Right renal pelvis (tissue), 4 donors: ENCODE results near the gene UBE4A. TPM values are rescaled to one million over a fixed set of nuclear protein-coding genes. Genes with fewer than 3 reads are reported as not detected.
A peak's percentile ranks its signal among the peaks of the same experiment; 100 is the strongest.

ENCODE experiments used
- DNase-seq, 4 donors: peaks; one replicate each; pipeline ENCODE4 v3.0.0-alpha.2; 2013; ENCODE audit warnings: low read depth in 4 of 4, low spot score in 3 of 4, missing footprints in 1 of 4
- polyA plus RNA-seq, 4 donors: library from polyadenylated mRNA; unstranded; fragments of 120-200 nt; gene quantifications; one replicate each; pipeline ENCODE4 v1.2.1, GENCODE V29; 2013; ENCODE audit not compliant: insufficient read length in 4 of 4

UBE4A gene
- polyA plus RNA-seq, 4 donors, result 35.7 to 43.2 (median 41.0) TPM

DNA sequence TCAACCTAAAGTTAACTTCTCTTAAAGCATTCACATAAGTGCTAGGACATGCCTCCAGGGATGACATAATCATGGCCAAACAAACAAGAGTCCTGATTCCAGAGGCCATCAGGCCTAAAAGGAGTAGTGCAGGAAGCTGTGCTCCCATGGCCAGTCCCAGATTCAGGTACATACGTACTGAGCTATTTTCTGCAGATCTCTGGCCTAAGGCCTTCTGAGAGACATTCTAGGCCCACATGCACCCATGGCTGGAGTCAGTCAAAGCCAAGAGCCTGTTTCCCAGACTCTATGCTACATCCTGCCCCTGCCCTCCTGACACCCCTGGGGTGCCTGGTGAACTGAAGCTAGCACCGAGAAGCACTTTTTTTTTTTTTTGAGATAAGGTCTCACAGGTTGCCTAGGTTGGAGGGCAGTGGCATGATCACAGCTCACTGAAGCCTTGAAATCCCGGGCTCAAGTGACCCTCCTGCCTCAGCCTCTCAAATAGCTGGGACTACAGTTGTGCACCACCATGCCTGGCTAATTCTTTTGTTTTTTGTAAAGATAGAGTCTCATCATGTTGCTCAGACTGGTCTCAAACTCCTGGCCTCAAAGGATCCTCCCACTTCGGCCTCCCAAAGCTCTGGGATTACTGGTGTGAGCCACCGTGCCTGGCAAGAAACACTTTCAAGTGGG, 17.4 kb upstream of the UBE4A start:
- no peak for DNase-seq

DNA sequence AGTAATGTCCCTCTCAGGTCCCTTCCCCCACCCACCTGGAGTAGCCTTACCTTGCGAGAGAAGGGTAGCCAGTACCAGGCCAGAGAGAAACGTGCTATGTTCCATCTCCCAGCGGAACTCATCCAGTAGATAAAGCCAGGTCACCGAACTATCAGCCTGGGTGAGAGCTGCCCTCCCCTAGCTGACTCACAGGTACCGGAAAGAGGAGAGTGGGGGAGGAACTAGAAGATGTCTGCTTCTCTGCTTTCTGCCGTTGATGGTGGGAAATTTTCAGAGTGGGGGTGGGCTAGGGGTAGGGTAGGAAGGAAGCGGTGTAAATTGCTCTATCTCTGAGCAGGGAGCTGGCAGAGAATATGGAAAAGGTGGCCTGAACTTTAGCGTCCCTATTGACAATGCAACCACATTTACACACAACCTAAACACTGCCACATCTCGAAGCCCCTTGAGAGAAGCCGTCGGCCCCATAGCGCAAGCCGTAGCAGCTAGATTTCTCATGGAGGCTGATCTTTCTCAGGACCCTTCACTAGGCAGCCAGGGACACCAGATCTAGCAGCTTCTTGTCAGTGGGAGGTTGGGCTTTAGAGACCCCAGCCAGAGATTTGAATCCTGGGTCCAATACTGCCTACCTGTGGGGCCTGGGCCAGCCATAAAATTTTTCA, 16.8 kb upstream of the UBE4A start, which contains the start of gene CD3D:
Gene CD3D (minus strand): TSS at position 203 of the 659 bp plus-strand sequence. CDS start 98 bp downstream, at position 105.
- DNase-seq, result no peak

DNA sequence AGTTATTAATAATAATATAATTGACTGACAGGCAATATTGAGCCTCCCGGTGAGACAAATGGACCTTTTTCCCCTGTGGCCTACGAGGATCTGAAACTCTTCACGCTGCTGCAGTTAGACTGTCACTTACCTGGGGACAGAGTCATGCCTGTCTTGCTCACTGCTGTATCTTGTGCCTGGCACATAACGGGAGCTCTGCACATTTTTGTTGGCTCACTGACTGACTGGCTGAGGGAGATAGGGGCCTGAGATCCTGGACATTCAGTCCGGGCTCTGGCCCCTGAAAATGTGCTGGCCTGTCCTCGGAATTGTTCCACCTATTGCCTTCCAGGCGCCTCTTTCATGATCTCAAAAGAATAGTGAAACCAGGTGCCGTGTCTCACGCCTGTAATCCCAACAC, 16.2 kb upstream of the UBE4A start:
- DNase-seq, result no peak

DNA sequence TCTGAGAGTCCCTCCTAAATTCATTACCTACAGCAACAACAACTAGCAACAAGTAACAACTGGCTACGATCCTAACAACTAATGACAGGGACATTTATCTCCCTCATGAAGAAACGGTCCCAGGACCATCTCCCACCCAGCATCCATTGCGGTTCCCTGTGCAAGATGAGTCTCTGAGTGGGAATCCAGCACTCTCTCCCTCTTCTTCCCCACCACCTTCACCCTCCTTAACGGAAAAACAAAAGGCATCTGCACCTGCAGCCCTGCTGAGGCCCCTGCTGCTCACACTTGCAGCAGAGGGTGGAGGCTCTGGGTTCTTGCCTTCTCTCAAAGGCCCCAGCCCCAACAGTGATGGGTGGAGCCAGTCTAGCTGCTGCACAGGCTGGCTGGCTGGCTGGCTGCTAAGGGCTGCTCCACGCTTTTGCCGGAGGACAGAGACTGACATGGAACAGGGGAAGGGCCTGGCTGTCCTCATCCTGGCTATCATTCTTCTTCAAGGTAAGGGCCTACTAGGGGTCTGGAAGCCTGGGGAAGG, 15.4 kb upstream of the UBE4A start, which contains the start of gene CD3G:
Gene CD3G (plus strand): TSS at position 364 of the 535 bp plus-strand sequence. CDS start 80 bp downstream, at position 444.
- no peak for DNase-seq

DNA sequence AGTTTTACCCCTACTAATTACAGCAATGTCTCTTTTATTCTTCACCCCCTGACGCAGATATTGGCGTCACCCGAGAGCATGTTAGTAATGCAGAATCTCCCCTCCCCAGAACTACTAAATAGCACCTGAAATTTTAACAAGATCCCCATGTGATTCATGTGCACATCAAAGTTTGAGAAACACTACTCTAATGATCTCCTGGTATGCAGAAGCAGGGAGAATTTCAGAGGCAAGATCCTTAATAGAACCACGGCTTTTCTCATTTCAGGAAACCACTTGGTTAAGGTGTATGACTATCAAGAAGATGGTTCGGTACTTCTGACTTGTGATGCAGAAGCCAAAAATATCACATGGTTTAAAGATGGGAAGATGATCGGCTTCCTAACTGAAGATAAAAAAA, 9.9 kb upstream of the UBE4A start:
- no peak for DNase-seq

DNA sequence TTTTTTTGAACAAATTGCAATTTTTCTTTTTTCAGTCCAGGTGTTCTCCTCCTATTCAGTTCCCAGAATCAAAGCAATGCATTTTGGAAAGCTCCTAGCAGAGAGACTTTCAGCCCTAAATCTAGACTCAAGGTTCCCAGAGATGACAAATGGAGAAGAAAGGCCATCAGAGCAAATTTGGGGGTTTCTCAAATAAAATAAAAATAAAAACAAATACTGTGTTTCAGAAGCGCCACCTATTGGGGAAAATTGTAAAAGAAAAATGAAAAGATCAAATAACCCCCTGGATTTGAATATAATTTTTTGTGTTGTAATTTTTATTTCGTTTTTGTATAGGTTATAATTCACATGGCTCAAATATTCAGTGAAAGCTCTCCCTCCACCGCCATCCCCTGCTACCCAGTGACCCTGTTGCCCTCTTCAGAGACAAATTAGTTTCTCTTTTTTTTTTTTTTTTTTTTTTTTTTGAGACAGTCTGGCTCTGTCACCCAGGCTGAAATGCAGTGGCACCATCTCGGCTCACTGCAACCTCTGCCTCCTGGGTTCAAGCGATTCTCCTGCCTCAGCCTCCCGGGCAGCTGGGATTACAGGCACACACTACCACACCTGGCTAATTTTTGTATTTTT, 6.2 kb upstream of the UBE4A start:
- peak in 2 of 4 donors; percentile 5 to 38 for DNase-seq

DNA sequence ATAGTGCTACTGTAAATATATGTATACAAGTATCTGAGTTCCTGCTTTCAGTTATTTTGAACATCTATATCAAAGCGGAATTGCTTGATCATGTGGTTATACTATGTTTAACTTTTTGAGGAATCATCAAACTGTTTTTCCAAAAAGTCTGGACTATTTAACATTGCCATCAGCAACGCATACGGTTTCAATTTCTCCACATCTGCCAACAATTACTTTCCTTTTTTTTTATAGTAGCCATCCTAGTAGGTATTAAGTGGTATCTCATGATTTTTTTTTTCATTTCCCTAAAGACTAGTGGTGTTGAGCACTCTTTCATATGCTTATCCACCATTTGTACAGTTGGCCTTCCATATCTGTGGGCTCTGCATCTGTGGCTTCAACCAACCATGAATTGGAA, 1.3 kb upstream of the UBE4A start:
- no peak for DNase-seq

DNA sequence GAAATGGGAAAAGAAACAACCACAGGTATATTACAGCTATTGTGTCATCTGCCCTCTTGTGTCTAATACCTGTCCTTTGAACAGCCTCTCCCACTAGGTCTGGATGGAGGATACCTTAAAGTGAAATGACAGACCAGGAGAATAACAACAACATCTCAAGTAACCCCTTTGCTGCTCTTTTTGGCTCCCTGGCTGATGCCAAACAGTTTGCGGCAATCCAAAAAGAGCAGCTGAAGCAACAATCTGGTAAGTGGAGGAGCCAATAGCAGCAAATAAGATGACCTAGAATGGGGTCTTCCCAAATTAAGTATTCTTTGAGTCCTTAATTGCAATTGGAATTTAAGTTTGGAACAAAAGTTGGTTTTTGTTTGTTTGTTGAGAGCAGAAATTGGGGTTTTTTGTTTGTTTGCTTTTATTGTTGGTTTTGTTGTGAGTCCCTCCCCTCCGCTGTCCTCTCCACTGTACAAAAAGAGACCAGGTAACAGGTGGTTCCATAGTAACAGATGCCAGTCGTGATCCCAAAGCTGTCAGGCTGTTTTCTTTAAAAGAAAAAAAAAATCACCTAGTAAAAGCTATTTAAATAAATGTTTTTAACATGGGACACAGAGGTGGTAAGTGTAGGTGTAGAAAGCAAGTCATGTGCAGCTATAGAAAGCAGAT, 5.7 kb downstream of the UBE4A start:
- DNase-seq, result no peak

DNA sequence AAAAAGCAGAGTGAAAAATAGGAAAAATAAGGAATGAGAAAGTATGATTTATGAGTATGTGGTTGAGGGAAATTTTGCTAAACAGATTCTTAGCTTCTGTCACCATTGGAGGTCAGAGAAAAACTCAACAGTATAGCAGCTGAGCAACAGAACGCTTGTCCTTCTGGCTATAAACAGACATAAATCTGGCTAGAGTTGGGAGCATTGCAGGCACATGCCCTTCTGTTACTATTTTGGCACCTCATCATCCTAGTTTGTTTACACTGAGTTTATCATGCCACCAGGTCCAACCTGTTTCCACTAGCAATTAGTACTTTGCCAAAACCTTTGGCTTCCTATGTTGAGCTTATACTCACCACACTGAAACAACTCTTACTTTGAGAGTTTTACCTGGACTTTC, 6.9 kb downstream of the UBE4A start:
- DNase-seq, result no peak

DNA sequence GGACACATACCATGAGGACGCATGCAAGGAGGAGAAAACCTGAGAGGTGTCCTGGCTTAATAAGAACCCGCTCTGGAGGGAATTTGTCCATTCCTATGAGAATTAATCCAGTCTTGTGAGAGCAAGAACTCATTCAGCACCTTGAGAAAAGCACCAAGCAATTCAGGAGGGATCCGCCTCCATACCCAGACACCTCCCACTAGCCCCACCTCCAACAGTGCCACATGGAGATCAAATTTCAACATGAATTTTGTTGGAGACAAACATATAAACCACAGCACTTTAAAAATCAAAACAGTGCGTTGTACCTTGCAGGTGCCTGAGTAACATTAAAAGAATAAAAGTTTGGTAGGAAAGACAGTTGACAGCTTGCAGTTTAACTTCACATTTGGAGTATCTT, 11.4 kb downstream of the UBE4A start:
- DNase-seq, result no peak

DNA sequence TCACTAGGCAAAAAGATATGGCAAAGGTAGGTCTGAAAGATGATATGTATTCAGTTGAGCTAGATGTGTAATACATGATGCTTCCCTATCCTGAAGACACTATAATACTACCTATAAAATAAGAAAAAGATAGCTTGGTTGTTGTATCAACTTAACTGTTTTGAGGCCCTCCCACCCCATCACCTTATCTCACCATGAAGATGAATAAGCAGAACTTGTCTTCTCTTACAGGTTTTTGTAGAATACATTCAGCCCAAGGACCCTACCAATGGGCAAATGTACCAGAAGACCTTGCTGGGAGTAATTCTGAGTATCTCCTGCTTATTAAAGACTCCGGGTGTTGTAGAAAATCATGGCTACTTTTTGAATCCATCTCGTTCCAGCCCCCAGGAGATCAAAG, 13.9 kb downstream of the UBE4A start:
- DNase-seq, result no peak

DNA sequence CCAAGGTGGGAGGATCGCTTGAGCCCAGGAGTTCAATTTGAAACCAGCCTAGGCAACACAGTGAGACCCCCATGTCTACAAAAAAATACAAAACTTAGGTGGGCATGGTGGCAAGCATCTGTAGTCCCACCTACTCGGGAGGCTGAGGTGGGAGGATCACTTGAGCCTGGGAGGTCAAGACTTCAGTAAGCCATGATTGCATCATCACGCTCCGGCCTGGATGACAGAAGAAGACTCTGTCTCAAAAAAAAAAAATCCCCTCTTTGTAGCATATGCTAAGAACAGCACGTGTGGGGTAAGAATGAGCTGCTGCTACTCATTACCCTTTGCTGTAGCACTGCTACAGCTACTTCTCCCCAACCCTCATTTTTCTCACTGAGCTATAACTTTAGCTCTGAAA, 14.5 kb downstream of the UBE4A start:
- DNase-seq, result no peak

DNA sequence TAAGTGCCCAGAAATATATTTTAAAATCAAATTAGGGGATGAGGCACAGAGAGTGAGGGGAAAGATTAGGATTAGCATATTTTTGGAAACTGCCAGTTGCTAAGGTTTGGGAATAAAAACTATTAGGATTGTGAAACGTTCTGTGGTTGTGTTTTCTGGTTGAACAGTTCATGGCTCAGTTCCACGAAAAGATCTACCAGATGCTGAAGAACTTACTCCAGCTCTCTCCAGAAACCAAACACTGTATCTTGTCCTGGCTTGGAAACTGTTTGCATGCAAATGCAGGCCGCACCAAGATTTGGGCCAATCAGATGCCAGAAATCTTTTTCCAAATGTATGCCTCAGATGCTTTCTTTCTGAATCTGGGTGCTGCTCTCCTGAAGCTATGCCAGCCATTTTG, 15.3 kb downstream of the UBE4A start:
- DNase-seq, result no peak

DNA sequence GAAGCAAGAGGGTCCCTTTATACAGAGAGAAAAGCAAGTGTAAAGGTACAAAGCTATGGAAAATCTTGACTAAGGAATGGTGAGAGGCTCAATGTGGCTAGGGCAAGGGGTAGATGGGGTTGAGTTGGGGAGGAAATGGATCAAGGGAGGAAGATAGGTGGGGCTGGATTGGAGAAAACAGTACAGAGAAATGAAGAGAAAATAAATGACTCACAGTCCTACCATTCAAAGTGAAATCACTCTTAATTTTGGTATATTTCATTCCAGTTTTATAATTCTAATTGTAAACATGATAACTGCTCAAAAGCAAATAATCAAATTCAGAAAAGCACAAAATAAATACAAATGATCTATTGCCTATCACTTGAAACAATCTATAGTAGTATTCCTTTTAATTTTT, 16.6 kb downstream of the UBE4A start:
- DNase-seq, result no peak

DNA sequence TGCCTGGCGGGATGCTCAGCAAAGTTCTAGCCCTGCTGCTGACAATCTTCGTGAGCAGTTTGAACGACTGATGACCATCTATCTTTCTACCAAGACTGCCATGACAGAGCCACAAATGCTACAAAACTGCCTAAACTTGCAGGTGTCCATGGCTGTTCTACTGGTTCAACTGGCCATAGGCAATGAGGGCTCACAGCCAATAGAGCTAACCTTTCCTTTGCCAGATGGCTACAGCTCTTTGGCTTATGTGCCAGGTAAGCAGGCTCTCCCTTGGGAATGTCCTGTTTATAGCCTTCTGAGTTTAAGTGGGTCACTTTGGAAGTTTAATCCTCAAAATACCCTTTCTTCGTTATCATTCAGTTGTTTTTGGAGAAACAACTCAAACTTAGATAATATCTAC, 20.1 kb downstream of the UBE4A start:
- no peak for DNase-seq

DNA sequence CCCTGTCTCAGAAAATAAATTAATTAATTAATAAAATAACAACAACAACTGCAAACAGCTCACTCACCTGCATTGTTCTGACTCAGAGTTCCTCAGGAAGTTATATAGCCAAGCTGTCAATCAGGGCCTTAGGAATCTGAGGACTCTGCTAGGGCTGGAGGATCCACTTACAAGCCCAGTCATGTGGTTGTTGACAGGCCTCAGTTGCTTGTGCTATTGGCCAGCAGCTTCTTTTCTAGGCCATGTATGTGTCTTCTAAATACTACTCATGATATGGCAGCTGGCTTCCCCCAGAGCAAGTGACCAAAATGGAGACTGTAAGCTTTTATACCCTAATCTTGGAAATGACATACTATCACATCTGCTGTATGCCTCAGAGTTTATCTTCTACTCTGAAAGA, 21.2 kb downstream of the UBE4A start:
- DNase-seq, result no peak

DNA sequence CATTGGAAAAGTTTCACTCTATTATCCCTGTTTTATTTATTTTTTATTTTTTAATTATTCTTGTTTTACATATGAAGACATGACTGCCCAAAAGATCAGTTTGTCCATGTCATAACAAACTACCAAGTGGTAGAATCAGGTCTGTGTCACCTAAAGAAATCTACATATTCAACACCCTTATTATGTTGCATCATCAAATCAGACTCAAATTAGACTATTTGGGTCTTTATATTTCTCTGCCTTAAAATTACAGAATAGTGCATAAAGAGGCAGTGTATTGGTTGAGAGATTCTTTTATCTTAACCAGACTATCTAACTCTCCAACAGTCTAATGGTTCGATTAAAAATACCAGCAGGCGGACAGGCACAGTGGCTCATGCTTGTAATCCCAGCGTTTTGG, 23.6 kb downstream of the UBE4A start:
- no peak for DNase-seq

DNA sequence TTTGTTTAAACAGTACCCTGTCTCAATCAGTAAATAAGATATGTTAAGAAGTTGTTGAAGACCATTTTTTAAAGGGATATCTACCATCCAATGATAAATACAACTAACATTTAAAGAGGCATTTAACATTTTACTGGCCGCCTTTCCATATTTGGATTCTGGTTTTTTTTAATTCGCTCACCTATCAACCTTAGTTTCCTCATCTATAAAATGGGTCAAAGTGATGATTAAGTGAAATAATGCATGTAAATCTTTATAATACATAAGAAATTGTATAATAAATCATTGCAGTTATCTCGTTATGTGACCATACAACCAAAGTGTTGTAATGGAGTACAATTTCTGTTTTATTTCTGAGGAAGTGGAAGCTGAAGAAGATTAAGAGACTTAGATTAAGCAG, 24.3 kb downstream of the UBE4A start:
- DNase-seq, result no peak

DNA sequence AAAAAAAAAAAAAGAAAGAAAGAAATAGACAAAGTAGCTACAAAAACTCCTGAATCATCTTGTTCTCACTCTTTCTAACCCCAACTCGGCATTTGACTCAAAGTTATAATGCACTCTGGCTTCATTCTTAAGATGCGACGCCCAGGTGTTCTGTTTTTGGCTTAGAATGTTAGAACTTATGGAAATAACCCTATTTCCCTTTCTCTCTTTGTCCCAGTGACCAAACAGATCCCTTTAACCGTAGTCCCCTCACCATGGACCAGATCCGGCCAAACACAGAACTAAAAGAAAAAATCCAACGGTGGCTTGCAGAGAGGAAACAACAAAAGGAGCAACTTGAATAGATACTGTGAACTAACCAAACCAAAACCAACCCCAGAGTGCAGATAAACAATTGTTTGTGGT, 36.7 kb downstream of the UBE4A start:
- DNase-seq, result no peak

DNA sequence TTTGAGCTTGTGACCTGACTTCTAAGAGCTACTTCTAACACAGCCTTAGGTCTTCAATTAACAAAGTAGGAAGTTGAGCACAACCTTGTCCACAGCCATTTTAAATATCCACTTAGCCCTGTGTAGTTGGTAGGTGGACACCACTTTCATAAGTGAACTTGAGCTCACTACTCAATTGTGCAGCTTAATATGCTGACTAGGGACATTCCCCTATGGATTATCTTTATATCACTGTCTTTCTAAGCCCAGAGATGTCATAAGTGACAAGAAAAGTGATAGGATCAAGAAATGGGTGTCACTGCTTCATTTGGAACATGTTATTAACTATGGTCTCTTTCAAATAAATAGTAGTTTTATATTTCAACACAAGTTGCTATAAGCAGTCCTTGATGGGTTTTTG, 38.0 kb downstream of the UBE4A start:
- DNase-seq, result no peak
